CD4-positive, alpha-beta T cell (primary cell): Measurements from ENCODE around the gene CTNNBIP1. TPM values are rescaled to one million over a fixed set of nuclear protein-coding genes. Genes with fewer than 3 reads are reported as not detected.

Experiments
- ATAC-seq: fragments of 200-7000 bp; cut with Tn5 transposase; one replicate; pipeline ENCODE4 v1.10.0; 2022; ENCODE audit warnings: mild to moderate bottlenecking; ENCODE audit not compliant: poor library complexity
- CTCF ChIA-PET: fragments of 350-600 bp; sonication (Branson Sonifier 250); formaldehyde crosslinking; loops from one replicate; lab custom pipeline; 2021; ENCODE audit warnings: antibody characterized with exemption, inconsistent platforms; lab: Charles Lee
- POLR2A ChIA-PET: fragments of 350-600 bp; sonication (Branson Sonifier 250); formaldehyde crosslinking; loops from one replicate; lab custom pipeline; 2021; ENCODE audit warnings: antibody characterized with exemption, inconsistent platforms; lab: Charles Lee
- DNase-seq, 14 experiments: peaks; one replicate each; pipeline ENCODE4 v3.0.0-alpha.2; 2013 to 2020; ENCODE audit warnings: mixed read lengths in 2 of 14
- H3K27ac ChIP-seq, 2 donors: one replicate each; pipeline versions ENCODE4 v1.5.1 to v1.7.0; 2013; ENCODE audit warnings: low read length in 2 of 2, low read depth in 1 of 2, mild to moderate bottlenecking in 1 of 2
- H3K27me3 ChIP-seq, 2 experiments: 1 replicate in 1 of 2; 2 replicates in 1 of 2; pipeline versions ENCODE4 v1.6.1 to v1.7.0; 2013; ENCODE audit warnings: low read length in 2 of 2, control low read depth in 1 of 2, mild to moderate bottlenecking in 1 of 2, moderate library complexity in 1 of 2; ENCODE audit not compliant: insufficient read depth in 2 of 2, control insufficient read depth in 1 of 2
- H3K36me3 ChIP-seq: one replicate; pipeline ENCODE4 v1.6.1; 2013; ENCODE audit warnings: low read length, control low read depth; ENCODE audit not compliant: insufficient read depth
- H3K4me1 ChIP-seq: one replicate; pipeline ENCODE4 v1.6.1; 2013; ENCODE audit warnings: low read length, control low read depth; ENCODE audit not compliant: insufficient read depth
- H3K4me3 ChIP-seq: one replicate; pipeline ENCODE4 v1.5.1; 2013; ENCODE audit warnings: mild to moderate bottlenecking, low read length, moderate library complexity
- H3K9me3 ChIP-seq, 2 experiments: 1 replicate in 1 of 2; 2 replicates in 1 of 2; pipeline versions ENCODE4 v1.6.1 to v1.7.0; 2013; ENCODE audit warnings: low read length in 2 of 2, mild to moderate bottlenecking in 2 of 2, control low read depth in 1 of 2, moderate library complexity in 1 of 2; ENCODE audit not compliant: control insufficient read depth in 1 of 2, insufficient read depth in 1 of 2
- H3K27ac Mint-ChIP-seq: one replicate; pipeline ENCODE4 v1.8.0; 2020; ENCODE audit warnings: mixed read lengths
- H3K27me3 Mint-ChIP-seq: one replicate; pipeline ENCODE4 v1.8.0; 2021; ENCODE audit warnings: mixed read lengths
- H3K36me3 Mint-ChIP-seq: one replicate; pipeline ENCODE4 v1.8.0; 2021; ENCODE audit warnings: low read depth, mixed read lengths
- H3K4me1 Mint-ChIP-seq: one replicate; pipeline ENCODE4 v1.8.0; 2021; ENCODE audit warnings: low read depth, mixed read lengths
- H3K4me3 Mint-ChIP-seq: one replicate; pipeline ENCODE4 v1.8.0; 2020; ENCODE audit warnings: mild to moderate bottlenecking, mixed read lengths
- H3K9me3 Mint-ChIP-seq: one replicate; pipeline ENCODE4 v1.8.0; 2020; ENCODE audit warnings: mixed read lengths
- intact Hi-C, 2 experiments: fragments of 100-400 bp; cut with DNase I in 1 of 2; cut with micrococcal nuclease in 1 of 2; formaldehyde crosslinking; loops; one replicate each; pipeline versions ENCODE4 v1.15.1 to v1.9.0; 2023 to 2025; cut with DNase I, micrococcal nuclease
- total RNA-seq, 174 experiments: library from RNA in 2 of 174; stranded (reverse) in 2 of 174; gene quantifications; one replicate each; pipeline ENCODE4 v1.2.3 and lab custom pipeline; 2021 to 2026
- TF ChIP-seq, protein P1 (sequence below): fragments of 200-600 bp; IDR thresholded peaks from one replicate; pipeline ENCODE4 v1.8.0; 2022; ENCODE audit warnings: antibody characterized with exemption, mild to moderate bottlenecking

The CTNNBIP1 gene
- total RNA-seq, 2 experiments from 2014 or later: 6.6 to 6.8 TPM

DNA sequence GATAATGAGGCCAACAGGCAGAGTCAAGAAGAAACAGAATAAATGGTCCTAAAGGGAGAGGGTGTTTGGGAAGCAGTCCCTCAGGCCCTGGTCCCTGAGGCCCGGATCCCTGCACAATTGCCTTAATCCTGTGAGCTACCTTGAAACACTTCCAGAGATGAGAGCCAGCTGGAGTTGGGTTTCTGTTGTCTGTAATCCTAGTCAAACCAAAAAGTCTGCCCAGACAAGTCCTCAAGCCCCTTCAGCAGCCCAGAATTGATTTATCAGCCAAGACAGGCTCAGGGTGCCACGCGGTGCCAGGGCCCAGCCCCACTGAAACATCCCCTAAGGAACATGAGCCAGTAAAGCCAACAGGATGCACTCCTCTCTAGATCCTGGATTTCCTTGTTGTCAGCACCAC, 69.9 kb downstream of the CTNNBIP1 start:
- Mint-ChIP-seq H3K27ac (no peak overlapping the region), H3K27me3 (no peaks in the 10 kb centered on the region), H3K4me1 (no peaks in the 10 kb centered on the region), H3K4me3 (no peak overlapping the region), H3K36me3 (no peaks in the 10 kb centered on the region), H3K9me3 (no peaks in the 10 kb centered on the region)
- no peaks in the 10 kb centered on the region for H3K27me3 ChIP-seq
- no peaks in the 10 kb centered on the region for H3K36me3 ChIP-seq
- no peak overlapping the region for H3K27ac ChIP-seq
- no peak overlapping the region for H3K4me3 ChIP-seq
- intact Hi-C loops: no loop called here
- DNase-seq: no peak
- ATAC-seq: no peak
- peaks cover 0 to 11% of the 10 kb centered on the region in 2 experiments for H3K9me3 ChIP-seq
- CTCF ChIA-PET: no interaction called here
- POLR2A ChIA-PET: interaction anchor here (0.6 kb wide), 1 partner anchor 18 kb away, joined by 3 read pairs; no protein-coding TSS in a partner anchor
- TF ChIP-seq, protein P1, sequence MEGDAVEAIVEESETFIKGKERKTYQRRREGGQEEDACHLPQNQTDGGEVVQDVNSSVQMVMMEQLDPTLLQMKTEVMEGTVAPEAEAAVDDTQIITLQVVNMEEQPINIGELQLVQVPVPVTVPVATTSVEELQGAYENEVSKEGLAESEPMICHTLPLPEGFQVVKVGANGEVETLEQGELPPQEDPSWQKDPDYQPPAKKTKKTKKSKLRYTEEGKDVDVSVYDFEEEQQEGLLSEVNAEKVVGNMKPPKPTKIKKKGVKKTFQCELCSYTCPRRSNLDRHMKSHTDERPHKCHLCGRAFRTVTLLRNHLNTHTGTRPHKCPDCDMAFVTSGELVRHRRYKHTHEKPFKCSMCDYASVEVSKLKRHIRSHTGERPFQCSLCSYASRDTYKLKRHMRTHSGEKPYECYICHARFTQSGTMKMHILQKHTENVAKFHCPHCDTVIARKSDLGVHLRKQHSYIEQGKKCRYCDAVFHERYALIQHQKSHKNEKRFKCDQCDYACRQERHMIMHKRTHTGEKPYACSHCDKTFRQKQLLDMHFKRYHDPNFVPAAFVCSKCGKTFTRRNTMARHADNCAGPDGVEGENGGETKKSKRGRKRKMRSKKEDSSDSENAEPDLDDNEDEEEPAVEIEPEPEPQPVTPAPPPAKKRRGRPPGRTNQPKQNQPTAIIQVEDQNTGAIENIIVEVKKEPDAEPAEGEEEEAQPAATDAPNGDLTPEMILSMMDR: no peak
- no peaks in the 10 kb centered on the region for H3K4me1 ChIP-seq

DNA sequence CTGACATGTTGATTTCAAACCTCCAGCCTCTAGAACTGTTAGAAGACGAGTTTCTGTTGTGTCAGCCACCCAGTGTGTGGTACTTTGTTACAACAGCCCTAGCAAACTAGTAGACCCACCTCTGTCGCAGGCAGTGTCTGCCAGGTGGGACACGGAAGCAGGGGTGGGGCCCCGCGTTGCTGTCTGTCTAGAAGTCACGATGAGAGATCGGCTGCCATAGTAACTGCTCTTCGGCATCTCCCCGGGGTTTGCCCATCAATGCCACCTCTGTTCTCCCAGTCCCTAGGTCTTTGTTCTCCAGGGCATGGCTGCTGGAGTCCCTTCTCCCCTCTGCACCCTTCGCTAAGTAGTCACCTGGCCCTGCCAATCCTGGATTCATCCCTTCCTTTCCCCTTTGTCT, 71.1 kb downstream of the CTNNBIP1 start:
- intact Hi-C loops: no loop called here
- ChIA-PET CTCF (no interaction called here), POLR2A (no interaction called here)
- H3K4me1 Mint-ChIP-seq: no peaks in the 10 kb centered on the region
- TF ChIP-seq, protein P1: no peak
- no peaks in the 10 kb centered on the region for H3K27me3 Mint-ChIP-seq
- Histone ChIP-seq H3K4me3 (no peak overlapping the region), H3K4me1 (no peaks in the 10 kb centered on the region), H3K9me3 (peaks cover 0 to 11% of the 10 kb centered on the region in 2 experiments), H3K27me3 (no peaks in the 10 kb centered on the region), H3K27ac (no peak overlapping the region), H3K36me3 (no peaks in the 10 kb centered on the region)
- no peak for DNase-seq
- no peak overlapping the region for H3K27ac Mint-ChIP-seq
- no peak for ATAC-seq
- no peaks in the 10 kb centered on the region for H3K9me3 Mint-ChIP-seq
- no peaks in the 10 kb centered on the region for H3K36me3 Mint-ChIP-seq
- no peak overlapping the region for H3K4me3 Mint-ChIP-seq

DNA sequence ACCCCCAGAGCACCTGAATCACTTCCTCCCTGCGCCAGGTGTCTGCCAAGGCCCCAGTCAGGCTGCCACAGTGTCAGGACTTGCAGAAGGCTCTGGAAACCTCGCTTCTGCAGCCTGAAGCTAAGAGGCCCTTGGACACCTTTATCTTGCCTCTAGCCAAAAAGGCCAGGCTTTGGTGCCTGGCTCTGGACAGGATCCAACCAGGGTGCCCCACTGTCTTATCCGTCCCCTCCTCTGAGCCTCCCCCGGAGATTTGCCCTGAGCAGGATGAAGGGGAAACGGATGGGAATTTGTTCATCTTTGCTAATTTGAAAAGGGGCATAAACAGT, 73.5 kb downstream of the CTNNBIP1 start:
- ATAC-seq: no peak
- H3K4me1 Mint-ChIP-seq: no peaks in the 10 kb centered on the region
- TF ChIP-seq, protein P1: no peak
- intact Hi-C loops: no loop called here
- no peak overlapping the region for H3K4me3 Mint-ChIP-seq
- Histone ChIP-seq H3K4me1 (no peaks in the 10 kb centered on the region), H3K4me3 (no peak overlapping the region), H3K27me3 (no peaks in the 10 kb centered on the region), H3K36me3 (no peaks in the 10 kb centered on the region), H3K9me3 (peaks cover 0 to 6% of the 10 kb centered on the region in 2 experiments), H3K27ac (no peak overlapping the region)
- ChIA-PET CTCF (no interaction called here), POLR2A (no interaction called here)
- H3K9me3 Mint-ChIP-seq: no peaks in the 10 kb centered on the region
- no peaks in the 10 kb centered on the region for H3K27me3 Mint-ChIP-seq
- H3K36me3 Mint-ChIP-seq: no peaks in the 10 kb centered on the region
- DNase-seq: no peak
- no peak overlapping the region for H3K27ac Mint-ChIP-seq
